Epithelial cell of proximal tubule (primary cell): Measurements from ENCODE around the gene ASCC1. TPM values are rescaled to one million over a fixed set of nuclear protein-coding genes. Genes with fewer than 3 reads are reported as not detected.

Experiments used
- DNase-seq: peaks from one replicate; pipeline ENCODE4 v3.0.0-alpha.2; 2011; ENCODE audit warnings: low read depth
- H3K4me3 ChIP-seq: 2 replicates; pipeline ENCODE4 v1.5.1; 2011; ENCODE audit warnings: low read depth, mild to moderate bottlenecking, low read length
- CTCF ChIP-seq: conservative IDR thresholded peaks from 2 replicates; pipeline ENCODE4 v1.5.1; 2012; ENCODE audit warnings: low read depth, mild to moderate bottlenecking, low read length
- total RNA-seq: library from RNA; depleted of rRNA; stranded (reverse); fragments of >200 nt; gene quantifications from 2 replicates; pipeline ENCODE4 v1.2.3, GENCODE V29; 2015

The ASCC1 gene
- total RNA-seq, 1 donor from 2014 or later = 21.4 TPM

DNA sequence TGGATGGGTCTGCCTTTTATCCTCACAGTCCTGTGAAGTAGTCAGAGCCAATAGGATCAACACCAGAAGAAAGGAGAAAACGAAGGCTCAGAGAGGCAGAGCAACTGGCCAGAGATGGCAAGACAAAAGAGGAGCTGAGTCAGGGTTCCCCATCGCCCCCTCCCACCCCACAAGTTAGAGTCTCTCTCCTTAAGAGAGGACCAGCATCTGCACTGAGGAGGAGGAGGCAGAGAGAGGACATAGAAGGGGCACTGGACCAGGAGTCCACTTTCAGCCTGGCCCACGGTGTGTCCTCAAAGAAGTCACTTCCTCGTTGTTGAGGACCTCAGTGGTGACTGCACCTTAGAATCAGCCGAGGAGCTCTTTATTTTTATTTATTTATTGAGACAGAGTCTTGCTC lies 139.3 kb downstream of the ASCC1 start:
- DNase-seq = no peak
- no peak for TF ChIP-seq CTCF
- no peak overlapping the region for H3K4me3 ChIP-seq

- no peak overlapping the region for H3K4me3 ChIP-seq
- no peak for DNase-seq
- no peak for TF ChIP-seq CTCF
Observed at GRCh38 chr10:72075376-72076115, 140.5 kb downstream of the ASCC1 start.

GRCh38 chr10:72074574-72075375 lies 141.3 kb downstream of the ASCC1 start:
- DNase-seq = no peak
- H3K4me3 ChIP-seq = no peak overlapping the region
- no peak for TF ChIP-seq CTCF

- no peak overlapping the region for H3K4me3 ChIP-seq
- DNase-seq = no peak
- TF ChIP-seq CTCF = no peak
Observed at GRCh38 chr10:72073708-72074573, 142.1 kb downstream of the ASCC1 start.

GRCh38 chr10:72072639-72073038 lies 143.4 kb downstream of the ASCC1 start:
- DNase-seq = no peak
- no peak for TF ChIP-seq CTCF

GRCh38 chr10:72072046-72072445 lies 144.0 kb downstream of the ASCC1 start:
- DNase-seq = no peak
- no peak for TF ChIP-seq CTCF
- no peak overlapping the region for H3K4me3 ChIP-seq

More at GRCh38 chr10:72072639-72073038, 143.4 kb downstream of the ASCC1 start:
- no peak overlapping the region for H3K4me3 ChIP-seq
